GM12878 (cell line): ENCODE measurements around the gene PTTG1. TPM values are rescaled to one million over a fixed set of nuclear protein-coding genes. Genes with fewer than 3 reads are reported as not detected.
A peak's percentile ranks its signal among the peaks of the same experiment; 100 is the strongest.

Experiments
- ATAC-seq: fragments of 200-7000 bp; cut with Tn5 transposase; 3 replicates; pipeline ENCODE4 v1.9.1; 2020; ENCODE audit warnings: mild to moderate bottlenecking, moderate library complexity
- BruUV-seq: library from RNA; stranded (reverse); fragments of 400-500 nt; replicated peaks from 2 replicates; lab custom pipeline; 2021; lab: Mats Ljungman, UMichigan
- CTCF ChIA-PET: fragments of 300-600 bp; sonication (Branson Sonifier 250); formaldehyde crosslinking; extraction: SDS; loops from one replicate; lab custom pipeline; 2021; ENCODE audit warnings: inconsistent platforms; lab: Yijun Ruan, JAX
- POLR2A ChIA-PET: fragments of 350-600 bp; formaldehyde crosslinking; extraction: SDS; loops from one replicate; lab custom pipeline; 2021; ENCODE audit warnings: inconsistent platforms; lab: Charles Lee
- RAD21 ChIA-PET: fragments of 300-600 bp; sonication (Branson Sonifier 250); formaldehyde crosslinking; loops from one replicate; lab custom pipeline; 2023; ENCODE audit warnings: antibody characterized with exemption; ENCODE audit not compliant: unreplicated experiment; lab: Charles Lee
- SMC1A ChIA-PET: fragments of 300-600 bp; sonication (Branson Sonifier 250); formaldehyde crosslinking; loops from one replicate; lab custom pipeline; 2023; ENCODE audit not compliant: unreplicated experiment, uncharacterized antibody; lab: Charles Lee
- DNase-seq: peaks from one replicate; pipeline ENCODE4 v3.0.0-alpha.2; 2011; ENCODE audit warnings: low read depth, low spot score
- FAIRE-seq: peaks from 3 replicates; lab custom pipeline; 2011; peaks lifted over from hg19 to GRCh38; lab: Jason Lieb, UNC
- H2AFZ ChIP-seq: 2 replicates; pipeline ENCODE4 v1.6.0; 2011; ENCODE audit warnings: low read depth, low read length, control low read depth; ENCODE audit not compliant: control insufficient read depth
- H3K27ac ChIP-seq: 2 replicates; pipeline ENCODE4 v1.5.1; 2011; ENCODE audit warnings: control low read depth; ENCODE audit not compliant: control insufficient read depth, insufficient read depth
- H3K27me3 ChIP-seq, 2 experiments: replicated peaks in 1 of 2; 2 replicates each; pipeline versions ENCODE4 v1.6.0 to v1.6.1; 2011; ENCODE audit warnings: low read length in 1 of 2; ENCODE audit not compliant: control insufficient read depth in 2 of 2, insufficient read depth in 2 of 2
- H3K36me3 ChIP-seq, 2 experiments: 2 replicates each; pipeline ENCODE4 v1.5.1; 2011; ENCODE audit warnings: low read length in 1 of 2; ENCODE audit not compliant: control insufficient read depth in 2 of 2, insufficient read depth in 2 of 2
- H3K4me1 ChIP-seq: 2 replicates; pipeline ENCODE4 v1.6.1; 2011; ENCODE audit warnings: mild to moderate bottlenecking, low read length, moderate library complexity, mixed read lengths; ENCODE audit not compliant: control insufficient read depth, insufficient read depth
- H3K4me2 ChIP-seq: 2 replicates; pipeline ENCODE4 v1.6.0; 2011; ENCODE audit warnings: control low read depth; ENCODE audit not compliant: control insufficient read depth, insufficient read depth
- H3K4me3 ChIP-seq: fragments of 200-600 bp; sonication (generic); 2 replicates; pipeline ENCODE4 v1.5.1; 2016
- H3K79me2 ChIP-seq: 2 replicates; pipeline ENCODE4 v1.6.0; 2011; ENCODE audit warnings: low read length; ENCODE audit not compliant: control insufficient read depth, insufficient read depth
- H3K9ac ChIP-seq: 2 replicates; pipeline ENCODE4 v1.8.0; 2011; ENCODE audit warnings: low read length, control low read depth, mixed read lengths; ENCODE audit not compliant: control insufficient read depth, insufficient read depth
- H3K9me3 ChIP-seq: replicated peaks from 3 replicates; pipeline ENCODE4 v1.5.1; 2011; ENCODE audit warnings: mild to moderate bottlenecking, low read length; ENCODE audit not compliant: control insufficient read depth, insufficient read depth
- H4K20me1 ChIP-seq: 2 replicates; pipeline ENCODE4 v1.6.0; 2011; ENCODE audit not compliant: control insufficient read depth, insufficient read depth
- SMC3 ChIP-seq: IDR thresholded peaks from 2 replicates; pipeline ENCODE4 v1.6.1; 2011; ENCODE audit warnings: low read length, improper control_type of control experiment, borderline replicate concordance
- WGBS: methylation state at CpG from one replicate; pipeline ENCODE4 v1.1.6; 2016; ENCODE audit warnings: low lambda C conversion rate; ENCODE audit not compliant: insufficient replicate concordance, insufficient coverage; ENCODE audit errors: missing lambda C conversion rate; 5-methylcytosine and 5-hydroxymethylcytosine counted together
- in situ Hi-C: fragments of 300-500 bp; cut with MboI; formaldehyde crosslinking; loops from 9 replicates; pipeline ENCODE4 v1.14.3; 2018; ENCODE audit warnings: mixed read lengths
- intact Hi-C: fragments of 100-400 bp; cut with micrococcal nuclease; formaldehyde crosslinking; loops from one replicate; pipeline ENCODE4 v1.14.2; 2022; ENCODE audit not compliant: unreplicated experiment
- polyA plus RNA-seq, 11 experiments: library from polyadenylated mRNA; depleted of rRNA in 4 of 11; unstranded in 6 of 11; stranded (reverse) in 5 of 11; fragments of >200 nt; fragmentation: Nextera tagmentation in 4 of 11; fragmentation: Illumina TruSeq in 1 of 11; extraction: Ambion mirVana in 4 of 11; extraction: Trizol in 1 of 11; gene quantifications; 1 replicate in 1 of 11; 2 replicates in 10 of 11; pipeline versions ENCODE4 v1.2.1 to v1.2.3, GENCODE V29; 2011 to 2016; ENCODE audit warnings: inconsistent platforms in 2 of 11, missing spikeins in 2 of 11, low read depth in 1 of 11
- total RNA-seq, 4 experiments: library from RNA; depleted of rRNA in 3 of 4; stranded (reverse); fragments of >200 nt in 3 of 4; fragmentation: Illumina TruSeq in 1 of 4; extraction: Trizol in 1 of 4; gene quantifications; 2 replicates each; pipeline versions ENCODE4 v1.2.1 to v1.2.3, GENCODE V29; 2013 to 2021
- TF ChIP-seq, protein P1 (sequence below): fragments of 450-650 bp; IDR thresholded peaks from 2 replicates; pipeline ENCODE4 v1.6.1; 2016; ENCODE audit warnings: mild to moderate bottlenecking

The PTTG1 gene
- total and polyA plus RNA-seq, 10 of the 15 experiments (the other 5 are each of a cell fraction or from before 2014, with no cell fraction given), result 154 to 1,033 (median 377) TPM

DNA sequence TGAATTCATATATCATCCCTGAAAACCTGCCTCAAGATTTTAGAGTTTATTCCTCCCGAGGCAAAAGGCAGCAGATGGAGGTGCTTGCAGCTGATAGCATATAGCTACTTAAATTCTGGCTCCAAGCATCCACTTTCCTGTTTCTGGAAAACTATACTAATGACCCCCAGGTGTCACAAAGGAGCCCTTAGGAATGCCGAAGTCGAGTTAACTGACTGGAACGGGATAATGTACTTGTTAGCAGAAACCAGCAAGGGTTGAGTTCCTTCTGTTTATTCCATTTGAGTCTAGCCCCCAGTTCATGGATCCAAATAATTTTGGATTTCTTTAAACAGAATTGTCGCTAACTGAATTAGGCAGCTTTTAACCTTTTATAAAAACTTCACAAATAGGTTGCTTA lies 44.5 kb downstream of the PTTG1 start:
- no peaks in the 10 kb centered on the region for H3K9me3 ChIP-seq
- ChIA-PET SMC1A (interaction anchor here (0.9 to 15.7 kb wide), 12 partner anchors 11 to 1008 kb away, joined by 3 to 511 read pairs (median 19); partner anchors contain the start of genes PTTG1 and SLU7), POLR2A (interaction anchor here (0.6 to 6.2 kb wide), 10 partner anchors 7 to 43 kb away, joined by 3 to 156 read pairs (median 26); partner anchors contain the start of gene PTTG1), CTCF (interaction anchor here (1.2 to 9.8 kb wide), 7 partner anchors 8 to 46 kb away, joined by 3 to 230 read pairs (median 9); partner anchors contain the start of gene SLU7), RAD21 (interaction anchor here (0.6 to 9.8 kb wide), 8 partner anchors 9 to 47 kb away, joined by 3 to 329 read pairs (median 32); partner anchors contain the start of genes PTTG1 and SLU7)
- ATAC-seq (no peak), FAIRE-seq (no peak), DNase-seq (no peak)
- peak overlapping the region; percentile 94 for H3K4me2 ChIP-seq
- H3K9ac ChIP-seq, result peak overlapping the region; percentile 91; the same call in 1 of the 2 replicates
- no peaks in the 10 kb centered on the region for H4K20me1 ChIP-seq
- H3K27me3 ChIP-seq, result no peaks in the 10 kb centered on the region
- WGBS, result over 99% methylated on average over 5 of the region's 5 CpGs
- peaks cover 44% of the 10 kb centered on the region for H3K4me1 ChIP-seq
- peak overlapping the region; percentile 96 for H3K27ac ChIP-seq
- H2AFZ ChIP-seq, result no peak overlapping the region; the same call in 1 of the 2 replicates
- peaks cover 67% of the 10 kb centered on the region for H3K79me2 ChIP-seq
- in situ Hi-C loops, result no loop called here
- TF ChIP-seq, protein P1, sequence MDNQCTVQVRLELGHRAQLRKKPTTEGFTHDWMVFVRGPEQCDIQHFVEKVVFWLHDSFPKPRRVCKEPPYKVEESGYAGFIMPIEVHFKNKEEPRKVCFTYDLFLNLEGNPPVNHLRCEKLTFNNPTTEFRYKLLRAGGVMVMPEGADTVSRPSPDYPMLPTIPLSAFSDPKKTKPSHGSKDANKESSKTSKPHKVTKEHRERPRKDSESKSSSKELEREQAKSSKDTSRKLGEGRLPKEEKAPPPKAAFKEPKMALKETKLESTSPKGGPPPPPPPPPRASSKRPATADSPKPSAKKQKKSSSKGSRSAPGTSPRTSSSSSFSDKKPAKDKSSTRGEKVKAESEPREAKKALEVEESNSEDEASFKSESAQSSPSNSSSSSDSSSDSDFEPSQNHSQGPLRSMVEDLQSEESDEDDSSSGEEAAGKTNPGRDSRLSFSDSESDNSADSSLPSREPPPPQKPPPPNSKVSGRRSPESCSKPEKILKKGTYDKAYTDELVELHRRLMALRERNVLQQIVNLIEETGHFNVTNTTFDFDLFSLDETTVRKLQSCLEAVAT, result peak; percentile 66; the same call in 1 of the 2 replicates
- no peak for TF ChIP-seq SMC3
- peak overlapping the region; percentile 45; the same call in 1 of the 2 replicates for H3K4me3 ChIP-seq
- no peaks in the 10 kb centered on the region for H3K36me3 ChIP-seq
- BruUV-seq, result no TSS peak
- intact Hi-C loops, result loop anchor here (5.0 to 10.0 kb wide), 2 partner anchors 1009 to 1261 kb away; partner anchors contain the start of gene RNF145
